Limb (tissue), 2 donors: ENCODE measurements around the gene KLF18.
"Not testable (repeated sequence)": the region's sequence is repeated elsewhere in the genome, so short reads cannot be mapped to it uniquely, and the experiment has no call there.

Experiments used
- DNase-seq, 2 donors: peaks; one replicate each; pipeline ENCODE4 v3.0.0-alpha.2; 2016; ENCODE audit errors: extremely low spot score in 2 of 2

The KLF18 gene

GRCh38 chr1:44120398-44120949 is 21.0 kb downstream of the KLF18 start:
- no peak for DNase-seq

GRCh38 chr1:44119525-44119924 is 21.9 kb downstream of the KLF18 start:
- DNase-seq = no peak

GRCh38 chr1:44118682-44119081 is 22.7 kb downstream of the KLF18 start, which contains the start of gene KLF17:
Gene KLF17 (plus strand): TSS chr1:44118821. CDS start chr1:44118908, 87 bp downstream.
- DNase-seq = no peak

GRCh38 chr1:44117272-44117671 is 24.2 kb downstream of the KLF18 start:
- not testable (repeated sequence) for DNase-seq

- DNase-seq = no peak
Observed at GRCh38 chr1:44114098-44114497, 27.3 kb downstream of the KLF18 start.

GRCh38 chr1:44113095-44113609 is 28.3 kb downstream of the KLF18 start:
- no peak for DNase-seq

GRCh38 chr1:44112486-44112885 is 28.9 kb downstream of the KLF18 start:
- DNase-seq = no peak

GRCh38 chr1:44111861-44112260 is 29.6 kb downstream of the KLF18 start:
- DNase-seq = no peak

- DNase-seq = no peak
Observed at GRCh38 chr1:44110916-44111315, 30.5 kb downstream of the KLF18 start.

- DNase-seq = no peak
Observed at GRCh38 chr1:44108971-44109370, 32.5 kb downstream of the KLF18 start.

- no peak for DNase-seq
Observed at GRCh38 chr1:44108241-44108640, 33.2 kb downstream of the KLF18 start.

GRCh38 chr1:44105810-44106209 is 35.6 kb downstream of the KLF18 start:
- no peak for DNase-seq

- peak in 1 of 2 donors; percentile 38 for DNase-seq
Observed at GRCh38 chr1:44103270-44104131, 37.9 kb downstream of the KLF18 start.

GRCh38 chr1:44101328-44101727 is 40.1 kb downstream of the KLF18 start:
- no peak for DNase-seq

GRCh38 chr1:44100183-44100868 is 41.1 kb downstream of the KLF18 start:
- DNase-seq = no peak

- DNase-seq = no peak
Observed at GRCh38 chr1:44094047-44094446, 47.4 kb downstream of the KLF18 start.

- DNase-seq = no peak
Observed at GRCh38 chr1:44090429-44091252, 50.8 kb downstream of the KLF18 start.

- DNase-seq = no peak
Observed at GRCh38 chr1:44089371-44090048, 51.9 kb downstream of the KLF18 start.
